MCF 10A (cell line): ENCODE measurements around the gene RAVER2. TPM values are rescaled to one million over a fixed set of nuclear protein-coding genes. Genes with fewer than 3 reads are reported as not detected.
A peak's percentile ranks its signal among the peaks of the same experiment; 100 is the strongest.

Experiments
- BruUV-seq: library from RNA; stranded (reverse); fragments of 400-500 nt; replicated peaks from 2 replicates; lab custom pipeline; 2021; lab: Mats Ljungman, UMichigan
- CTCF ChIA-PET: fragments of 300-600 bp; sonication (Branson Sonifier 250); formaldehyde crosslinking; extraction: SDS; loops from one replicate; lab custom pipeline; 2021; ENCODE audit warnings: antibody characterized with exemption, inconsistent platforms; lab: Yijun Ruan, JAX
- POLR2A ChIA-PET: fragments of 300-600, 350-650 bp; sonication (Branson Sonifier 250); formaldehyde crosslinking; extraction: SDS; loops from one replicate; lab custom pipeline; 2020; ENCODE audit warnings: antibody characterized with exemption, inconsistent platforms; lab: Yijun Ruan, JAX
- DNase-seq: peaks from one replicate; pipeline ENCODE4 v3.0.0-alpha.2; 2018; ENCODE audit not compliant: unreplicated experiment
- H3K27ac Mint-ChIP-seq: one replicate; pipeline ENCODE4 v1.8.0; 2022; ENCODE audit warnings: mild to moderate bottlenecking, low read depth, mixed read lengths; ENCODE audit not compliant: unreplicated experiment
- H3K27me3 Mint-ChIP-seq: one replicate; pipeline ENCODE4 v1.8.0; 2022; ENCODE audit warnings: mixed read lengths; ENCODE audit not compliant: insufficient read depth, unreplicated experiment
- H3K36me3 Mint-ChIP-seq: one replicate; pipeline ENCODE4 v1.8.0; 2022; ENCODE audit warnings: mild to moderate bottlenecking, moderate library complexity, mixed read lengths; ENCODE audit not compliant: insufficient read depth, unreplicated experiment
- H3K4me1 Mint-ChIP-seq: one replicate; pipeline ENCODE4 v1.8.0; 2022; ENCODE audit warnings: mixed read lengths; ENCODE audit not compliant: insufficient read depth, unreplicated experiment
- H3K4me3 Mint-ChIP-seq: one replicate; pipeline ENCODE4 v1.8.0; 2022; ENCODE audit warnings: mild to moderate bottlenecking, moderate library complexity, mixed read lengths; ENCODE audit not compliant: unreplicated experiment
- H3K9me3 Mint-ChIP-seq: one replicate; pipeline ENCODE4 v1.8.0; 2022; ENCODE audit warnings: mixed read lengths; ENCODE audit not compliant: unreplicated experiment
- intact Hi-C: fragments of 100-400 bp; cut with micrococcal nuclease; formaldehyde crosslinking; loops from 2 replicates; pipeline ENCODE4 v1.14.1; 2022
- total RNA-seq: library from RNA; stranded (reverse); gene quantifications from 2 replicates; pipeline ENCODE4 v1.2.3, GENCODE V29; 2022
- TF ChIP-seq, protein P1 (sequence below): fragments of 200-600 bp; IDR thresholded peaks from one replicate; pipeline ENCODE4 v1.8.0; 2022; ENCODE audit warnings: antibody characterized with exemption, mild to moderate bottlenecking; ENCODE audit not compliant: unreplicated experiment

The RAVER2 gene
- total RNA-seq, 1 experiment from 2014 or later, result 5.9 TPM

- no peaks in the 10 kb centered on the region for H3K4me1 Mint-ChIP-seq
- no peak for DNase-seq
- H3K4me3 Mint-ChIP-seq, result no peak overlapping the region
- H3K27ac Mint-ChIP-seq, result no peak overlapping the region
- no TSS peak for BruUV-seq
- ChIA-PET CTCF (interaction anchor here (0.6 to 1.0 kb wide), 2 partner anchors 86 to 357 kb away, joined by 4 to 5 read pairs; partner anchors contain the start of gene RAVER2), POLR2A (no interaction called here)
- no peaks in the 10 kb centered on the region for H3K27me3 Mint-ChIP-seq
- TF ChIP-seq, protein P1, sequence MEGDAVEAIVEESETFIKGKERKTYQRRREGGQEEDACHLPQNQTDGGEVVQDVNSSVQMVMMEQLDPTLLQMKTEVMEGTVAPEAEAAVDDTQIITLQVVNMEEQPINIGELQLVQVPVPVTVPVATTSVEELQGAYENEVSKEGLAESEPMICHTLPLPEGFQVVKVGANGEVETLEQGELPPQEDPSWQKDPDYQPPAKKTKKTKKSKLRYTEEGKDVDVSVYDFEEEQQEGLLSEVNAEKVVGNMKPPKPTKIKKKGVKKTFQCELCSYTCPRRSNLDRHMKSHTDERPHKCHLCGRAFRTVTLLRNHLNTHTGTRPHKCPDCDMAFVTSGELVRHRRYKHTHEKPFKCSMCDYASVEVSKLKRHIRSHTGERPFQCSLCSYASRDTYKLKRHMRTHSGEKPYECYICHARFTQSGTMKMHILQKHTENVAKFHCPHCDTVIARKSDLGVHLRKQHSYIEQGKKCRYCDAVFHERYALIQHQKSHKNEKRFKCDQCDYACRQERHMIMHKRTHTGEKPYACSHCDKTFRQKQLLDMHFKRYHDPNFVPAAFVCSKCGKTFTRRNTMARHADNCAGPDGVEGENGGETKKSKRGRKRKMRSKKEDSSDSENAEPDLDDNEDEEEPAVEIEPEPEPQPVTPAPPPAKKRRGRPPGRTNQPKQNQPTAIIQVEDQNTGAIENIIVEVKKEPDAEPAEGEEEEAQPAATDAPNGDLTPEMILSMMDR, result no peak
- peaks cover 35% of the 10 kb centered on the region for H3K36me3 Mint-ChIP-seq
- intact Hi-C loops, result no loop called here
- no peaks in the 10 kb centered on the region for H3K9me3 Mint-ChIP-seq
These were observed 85.3 kb downstream of the RAVER2 start for GRCh38 chr1:64830030-64830651.

GRCh38 chr1:64834734-64835133, 89.9 kb downstream of the RAVER2 start:
- no peak overlapping the region for H3K27ac Mint-ChIP-seq
- no peaks in the 10 kb centered on the region for H3K9me3 Mint-ChIP-seq
- no peaks in the 10 kb centered on the region for H3K27me3 Mint-ChIP-seq
- peak; percentile 14 for DNase-seq
- CTCF ChIA-PET, result interaction anchor here (0.7 to 1.9 kb wide), 2 partner anchors 16 to 159 kb away, joined by 3 to 6 read pairs; no protein-coding TSS in a partner anchor
- no TSS peak for BruUV-seq
- peaks cover 72% of the 10 kb centered on the region for H3K36me3 Mint-ChIP-seq
- no peak overlapping the region for H3K4me3 Mint-ChIP-seq
- intact Hi-C loops, result no loop called here
- TF ChIP-seq, protein P1, result no peak
- POLR2A ChIA-PET, result no interaction called here
- H3K4me1 Mint-ChIP-seq, result no peaks in the 10 kb centered on the region

DNA sequence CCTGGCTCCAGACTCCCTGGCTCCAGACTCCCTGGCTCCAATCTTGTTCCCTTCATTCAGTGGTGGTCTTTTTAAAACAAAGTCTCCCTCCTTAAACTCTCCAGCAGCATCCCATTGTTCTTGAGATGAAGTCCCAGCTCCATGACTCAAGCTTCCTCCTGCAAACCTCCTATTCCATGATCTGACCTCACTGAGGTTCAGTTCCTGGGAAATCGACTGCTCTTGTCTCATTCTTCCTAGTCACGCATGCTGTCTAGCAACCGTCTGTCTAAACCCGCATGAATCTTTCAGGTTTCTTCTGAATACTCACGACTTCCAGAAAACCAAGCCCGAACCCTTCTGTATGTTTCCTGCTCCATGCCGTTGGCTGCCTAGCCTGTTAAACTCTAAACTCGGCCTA, 91.9 kb downstream of the RAVER2 start:
- intact Hi-C loops, result no loop called here

GRCh38 chr1:64838486-64838885, 93.6 kb downstream of the RAVER2 start:
- intact Hi-C loops, result no loop called here
- Mint-ChIP-seq H3K9me3 (no peaks in the 10 kb centered on the region), H3K27ac (no peak overlapping the region), H3K4me3 (no peak overlapping the region), H3K4me1 (no peaks in the 10 kb centered on the region), H3K27me3 (no peaks in the 10 kb centered on the region), H3K36me3 (peaks cover 77% of the 10 kb centered on the region)
- TF ChIP-seq, protein P1, result no peak
- ChIA-PET CTCF (interaction anchor here (0.8 kb wide), 1 partner anchor 549 kb away, joined by 3 read pairs; no protein-coding TSS in a partner anchor), POLR2A (interaction anchor here (1.3 kb wide), 1 partner anchor 59 kb away, joined by 3 read pairs; no protein-coding TSS in a partner anchor)
- DNase-seq, result no peak
- BruUV-seq, result no TSS peak

More for the DNA sequence above, 91.9 kb downstream of the RAVER2 start:
- no TSS peak for BruUV-seq
- H3K27me3 Mint-ChIP-seq, result no peaks in the 10 kb centered on the region
- H3K4me3 Mint-ChIP-seq, result no peak overlapping the region
- no peaks in the 10 kb centered on the region for H3K9me3 Mint-ChIP-seq
- no peak overlapping the region for H3K27ac Mint-ChIP-seq
- TF ChIP-seq, protein P1, result no peak
- CTCF ChIA-PET, result no interaction called here
- POLR2A ChIA-PET, result no interaction called here
- H3K4me1 Mint-ChIP-seq, result no peaks in the 10 kb centered on the region
- peaks cover 86% of the 10 kb centered on the region for H3K36me3 Mint-ChIP-seq
- no peak for DNase-seq
